ENCODE data around the gene CCDC121. TPM values are rescaled to one million over a fixed set of nuclear protein-coding genes. Genes with fewer than 3 reads are reported as not detected.

Gene CCDC121
- polyA plus RNA-seq, 1 donor from 2014 or later: 3.0 TPM

DNA sequence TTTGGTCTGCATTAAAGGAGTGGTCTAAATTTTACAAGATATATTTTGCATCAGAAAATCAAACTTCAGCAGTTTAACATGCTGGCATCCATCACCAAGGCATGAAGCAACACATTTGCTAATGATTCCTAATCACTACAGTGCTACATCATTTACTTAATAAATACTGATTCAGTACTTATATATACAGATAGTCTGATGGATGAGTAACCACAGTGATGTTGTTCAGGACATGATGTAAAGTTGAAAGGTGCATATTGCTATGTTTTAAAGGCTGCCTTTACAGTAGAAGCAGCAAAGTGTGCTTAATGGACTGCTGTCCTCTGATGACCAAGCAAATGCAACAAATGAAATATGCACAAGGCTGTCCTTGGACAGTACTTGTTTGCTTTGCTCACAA is 23.5 kb upstream of the CCDC121 start:
- no peak overlapping the region for H3K27ac ChIP-seq (ENCODE audit: low read length)

DNA sequence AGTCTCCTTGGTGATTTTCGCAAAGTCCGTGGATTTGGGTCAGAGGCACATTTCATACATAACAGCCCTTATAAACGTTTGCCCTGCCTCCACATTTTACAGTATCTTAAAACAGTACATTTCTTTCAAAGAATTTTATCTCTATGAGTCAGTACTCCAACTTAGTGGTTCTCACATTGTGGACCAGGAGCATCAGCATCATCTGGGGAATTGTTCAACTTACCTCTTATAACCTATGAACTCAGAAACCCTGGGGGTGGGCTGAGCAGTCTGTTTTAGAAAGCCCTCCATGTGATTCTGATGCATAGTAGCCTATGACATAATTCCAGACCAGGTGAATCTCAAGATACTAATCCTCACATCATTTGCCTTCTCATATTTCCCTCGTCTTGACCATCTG is 22.2 kb upstream of the CCDC121 start:
- H3K4me2 ChIP-seq (ENCODE audit: low read length): no peak overlapping the region
- no peaks in the 10 kb centered on the region for H3F3A ChIP-seq (ENCODE audit: insufficient read depth, low read length, poor library complexity, severe bottlenecking)
- H3K36me3 ChIP-seq (ENCODE audit: insufficient read depth, low read length): peaks cover 9% of the 10 kb centered on the region
- H3K9ac ChIP-seq (ENCODE audit: low read length): no peak overlapping the region
- no peaks in the 10 kb centered on the region for H3K79me2 ChIP-seq (replicated peaks; ENCODE audit: insufficient read depth, low read length)
- no peaks in the 10 kb centered on the region for H3K9me2 ChIP-seq (ENCODE audit: insufficient read depth, low read length)
- no peak overlapping the region for H3K27ac ChIP-seq (ENCODE audit: low read length)
- no peaks in the 10 kb centered on the region for H4K20me1 ChIP-seq (ENCODE audit: insufficient read depth)
- H2AFZ ChIP-seq (ENCODE audit: low read depth, low read length): no peak overlapping the region
- H3K27me3 ChIP-seq (ENCODE audit: insufficient read depth, low read depth, low read length): no peaks in the 10 kb centered on the region
- H3K4me3 ChIP-seq (ENCODE audit: low read length): no peak overlapping the region
- no peak for TF ChIP-seq SMC3 (conservative IDR thresholded peaks at IDR 0.05; ENCODE audit: poor library complexity)
- no peak for TF ChIP-seq TAF1 (IDR thresholded peaks at IDR 0.05; ENCODE audit: low read depth)
- TF ChIP-seq EP300 (conservative IDR thresholded peaks at IDR 0.05; ENCODE audit: poor library complexity, severe bottlenecking): no peak
- TF ChIP-seq POLR2AphosphoS5 (IDR thresholded peaks at IDR 0.05): no peak
- TF ChIP-seq EZH2 (IDR thresholded peaks at IDR 0.05; ENCODE audit: borderline replicate concordance, insufficient read depth, low read length, poor library complexity, severe bottlenecking): no peak
- no peak for TF ChIP-seq MXI1 (conservative IDR thresholded peaks at IDR 0.05; ENCODE audit: poor library complexity, severe bottlenecking)
- H3K9me3 ChIP-seq (ENCODE audit: low read length): no peaks in the 10 kb centered on the region

More for the DNA sequence above, 23.5 kb upstream of the CCDC121 start:
- Histone ChIP-seq H3K9me2 (ENCODE audit: insufficient read depth, low read length) (no peaks in the 10 kb centered on the region), H2AFZ (ENCODE audit: low read depth, low read length) (no peak overlapping the region), H3K79me2 (replicated peaks; ENCODE audit: insufficient read depth, low read length) (no peaks in the 10 kb centered on the region), H3K9ac (ENCODE audit: low read length) (no peak overlapping the region), H3K36me3 (ENCODE audit: insufficient read depth, low read length) (peaks cover 13% of the 10 kb centered on the region), H3K4me2 (ENCODE audit: low read length) (no peak overlapping the region), H3K9me3 (ENCODE audit: low read length) (no peaks in the 10 kb centered on the region), H3F3A (ENCODE audit: insufficient read depth, low read length, poor library complexity, severe bottlenecking) (no peaks in the 10 kb centered on the region), H3K4me3 (ENCODE audit: low read length) (no peak overlapping the region), H4K20me1 (ENCODE audit: insufficient read depth) (no peaks in the 10 kb centered on the region), H3K27me3 (ENCODE audit: insufficient read depth, low read depth, low read length) (no peaks in the 10 kb centered on the region)
- TF ChIP-seq TAF1 (IDR thresholded peaks at IDR 0.05; ENCODE audit: low read depth): no peak
- TF ChIP-seq, protein P1, sequence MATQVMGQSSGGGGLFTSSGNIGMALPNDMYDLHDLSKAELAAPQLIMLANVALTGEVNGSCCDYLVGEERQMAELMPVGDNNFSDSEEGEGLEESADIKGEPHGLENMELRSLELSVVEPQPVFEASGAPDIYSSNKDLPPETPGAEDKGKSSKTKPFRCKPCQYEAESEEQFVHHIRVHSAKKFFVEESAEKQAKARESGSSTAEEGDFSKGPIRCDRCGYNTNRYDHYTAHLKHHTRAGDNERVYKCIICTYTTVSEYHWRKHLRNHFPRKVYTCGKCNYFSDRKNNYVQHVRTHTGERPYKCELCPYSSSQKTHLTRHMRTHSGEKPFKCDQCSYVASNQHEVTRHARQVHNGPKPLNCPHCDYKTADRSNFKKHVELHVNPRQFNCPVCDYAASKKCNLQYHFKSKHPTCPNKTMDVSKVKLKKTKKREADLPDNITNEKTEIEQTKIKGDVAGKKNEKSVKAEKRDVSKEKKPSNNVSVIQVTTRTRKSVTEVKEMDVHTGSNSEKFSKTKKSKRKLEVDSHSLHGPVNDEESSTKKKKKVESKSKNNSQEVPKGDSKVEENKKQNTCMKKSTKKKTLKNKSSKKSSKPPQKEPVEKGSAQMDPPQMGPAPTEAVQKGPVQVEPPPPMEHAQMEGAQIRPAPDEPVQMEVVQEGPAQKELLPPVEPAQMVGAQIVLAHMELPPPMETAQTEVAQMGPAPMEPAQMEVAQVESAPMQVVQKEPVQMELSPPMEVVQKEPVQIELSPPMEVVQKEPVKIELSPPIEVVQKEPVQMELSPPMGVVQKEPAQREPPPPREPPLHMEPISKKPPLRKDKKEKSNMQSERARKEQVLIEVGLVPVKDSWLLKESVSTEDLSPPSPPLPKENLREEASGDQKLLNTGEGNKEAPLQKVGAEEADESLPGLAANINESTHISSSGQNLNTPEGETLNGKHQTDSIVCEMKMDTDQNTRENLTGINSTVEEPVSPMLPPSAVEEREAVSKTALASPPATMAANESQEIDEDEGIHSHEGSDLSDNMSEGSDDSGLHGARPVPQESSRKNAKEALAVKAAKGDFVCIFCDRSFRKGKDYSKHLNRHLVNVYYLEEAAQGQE (IDR thresholded peaks at IDR 0.05; ENCODE audit: borderline replicate concordance): no peak
- TF ChIP-seq RAD21 (conservative IDR thresholded peaks at IDR 0.05): no peak
- TF ChIP-seq EP300 (conservative IDR thresholded peaks at IDR 0.05; ENCODE audit: poor library complexity, severe bottlenecking): no peak
- TF ChIP-seq, protein P2, sequence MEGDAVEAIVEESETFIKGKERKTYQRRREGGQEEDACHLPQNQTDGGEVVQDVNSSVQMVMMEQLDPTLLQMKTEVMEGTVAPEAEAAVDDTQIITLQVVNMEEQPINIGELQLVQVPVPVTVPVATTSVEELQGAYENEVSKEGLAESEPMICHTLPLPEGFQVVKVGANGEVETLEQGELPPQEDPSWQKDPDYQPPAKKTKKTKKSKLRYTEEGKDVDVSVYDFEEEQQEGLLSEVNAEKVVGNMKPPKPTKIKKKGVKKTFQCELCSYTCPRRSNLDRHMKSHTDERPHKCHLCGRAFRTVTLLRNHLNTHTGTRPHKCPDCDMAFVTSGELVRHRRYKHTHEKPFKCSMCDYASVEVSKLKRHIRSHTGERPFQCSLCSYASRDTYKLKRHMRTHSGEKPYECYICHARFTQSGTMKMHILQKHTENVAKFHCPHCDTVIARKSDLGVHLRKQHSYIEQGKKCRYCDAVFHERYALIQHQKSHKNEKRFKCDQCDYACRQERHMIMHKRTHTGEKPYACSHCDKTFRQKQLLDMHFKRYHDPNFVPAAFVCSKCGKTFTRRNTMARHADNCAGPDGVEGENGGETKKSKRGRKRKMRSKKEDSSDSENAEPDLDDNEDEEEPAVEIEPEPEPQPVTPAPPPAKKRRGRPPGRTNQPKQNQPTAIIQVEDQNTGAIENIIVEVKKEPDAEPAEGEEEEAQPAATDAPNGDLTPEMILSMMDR (IDR thresholded peaks at IDR 0.05; ENCODE audit: poor library complexity, severe bottlenecking): no peak
- TF ChIP-seq EZH2 (IDR thresholded peaks at IDR 0.05; ENCODE audit: borderline replicate concordance, insufficient read depth, low read length, poor library complexity, severe bottlenecking): no peak
- no peak for TF ChIP-seq SMC3 (conservative IDR thresholded peaks at IDR 0.05; ENCODE audit: poor library complexity)
- no peak for TF ChIP-seq POLR2AphosphoS5 (IDR thresholded peaks at IDR 0.05)
- no peak for TF ChIP-seq MXI1 (conservative IDR thresholded peaks at IDR 0.05; ENCODE audit: poor library complexity, severe bottlenecking)
